Measurements from ENCODE around the gene NAALADL2.

NAALADL2 gene

DNA sequence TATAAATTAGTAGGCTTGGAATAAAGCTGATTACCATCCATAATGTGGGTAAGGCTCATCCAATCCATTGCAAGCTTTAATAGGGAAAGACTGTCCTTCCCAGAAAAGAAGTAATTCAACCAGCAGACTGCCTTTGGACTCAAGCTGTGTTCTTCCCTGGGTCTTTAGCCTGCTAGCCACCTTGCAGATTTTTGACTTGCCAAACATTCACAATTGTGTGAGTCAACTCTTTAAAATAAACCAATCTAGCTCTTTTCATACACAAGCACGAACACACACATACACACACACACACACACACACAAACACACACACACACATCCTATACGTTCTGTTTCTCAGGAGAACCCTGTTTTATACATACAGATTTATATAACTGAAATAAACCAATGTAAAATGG lies 248.1 kb downstream of the NAALADL2 start:
- in situ Hi-C loops (cut with HindIII; ENCODE audit: low pct_ligation_motif_present, low sequenced_read_pairs) = no loop called here
- H3K27ac ChIP-seq = no peak overlapping the region
- no peaks in the 10 kb centered on the region for H3K36me3 ChIP-seq (replicated peaks)
- DNase-seq = peak; percentile 4
- H3K4me3 ChIP-seq (ENCODE audit: low read depth, low read length) = no peak overlapping the region
- TF ChIP-seq, protein P1, sequence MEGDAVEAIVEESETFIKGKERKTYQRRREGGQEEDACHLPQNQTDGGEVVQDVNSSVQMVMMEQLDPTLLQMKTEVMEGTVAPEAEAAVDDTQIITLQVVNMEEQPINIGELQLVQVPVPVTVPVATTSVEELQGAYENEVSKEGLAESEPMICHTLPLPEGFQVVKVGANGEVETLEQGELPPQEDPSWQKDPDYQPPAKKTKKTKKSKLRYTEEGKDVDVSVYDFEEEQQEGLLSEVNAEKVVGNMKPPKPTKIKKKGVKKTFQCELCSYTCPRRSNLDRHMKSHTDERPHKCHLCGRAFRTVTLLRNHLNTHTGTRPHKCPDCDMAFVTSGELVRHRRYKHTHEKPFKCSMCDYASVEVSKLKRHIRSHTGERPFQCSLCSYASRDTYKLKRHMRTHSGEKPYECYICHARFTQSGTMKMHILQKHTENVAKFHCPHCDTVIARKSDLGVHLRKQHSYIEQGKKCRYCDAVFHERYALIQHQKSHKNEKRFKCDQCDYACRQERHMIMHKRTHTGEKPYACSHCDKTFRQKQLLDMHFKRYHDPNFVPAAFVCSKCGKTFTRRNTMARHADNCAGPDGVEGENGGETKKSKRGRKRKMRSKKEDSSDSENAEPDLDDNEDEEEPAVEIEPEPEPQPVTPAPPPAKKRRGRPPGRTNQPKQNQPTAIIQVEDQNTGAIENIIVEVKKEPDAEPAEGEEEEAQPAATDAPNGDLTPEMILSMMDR (IDR thresholded peaks at IDR 0.05; ENCODE audit: low read depth, low read length, missing control alignments) = no peak
- no peaks in the 10 kb centered on the region for H3K27me3 ChIP-seq (replicated peaks)

- DNase-seq = no peak
- Histone ChIP-seq H3K27me3 (replicated peaks) (no peaks in the 10 kb centered on the region), H3K27ac (no peak overlapping the region), H3K36me3 (replicated peaks) (no peaks in the 10 kb centered on the region), H3K4me3 (ENCODE audit: low read depth, low read length) (no peak overlapping the region)
- TF ChIP-seq, protein P1 (IDR thresholded peaks at IDR 0.05; ENCODE audit: low read depth, low read length, missing control alignments) = no peak
- in situ Hi-C loops (cut with HindIII; ENCODE audit: low pct_ligation_motif_present, low sequenced_read_pairs) = no loop called here
Measured at GRCh38 chr3:175107995-175108394, 248.9 kb downstream of the NAALADL2 start.

DNA sequence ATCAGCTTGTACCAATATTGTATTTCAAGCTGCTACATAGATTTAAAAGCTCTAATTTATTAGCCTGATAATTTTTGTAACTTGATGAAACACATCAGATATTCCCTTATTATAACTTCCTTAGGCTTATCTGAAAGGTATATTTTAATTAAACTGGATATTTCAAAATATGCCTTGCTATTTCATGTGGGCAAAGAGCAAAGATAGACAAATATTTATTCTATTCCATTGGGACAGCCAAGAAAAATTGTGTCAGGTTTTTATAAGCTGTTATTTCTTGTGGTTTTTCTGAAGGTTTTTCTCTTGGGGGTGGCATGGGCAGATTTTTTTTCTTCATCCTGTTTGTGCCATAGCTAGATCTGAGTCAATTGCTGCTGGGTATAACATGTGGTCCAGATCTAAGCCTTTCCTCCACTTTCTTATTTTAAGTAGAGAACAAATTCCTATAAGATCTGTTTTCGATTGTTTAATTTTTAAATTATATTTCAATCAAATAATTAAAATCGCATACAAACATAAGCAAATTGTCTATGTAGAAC lies 249.5 kb downstream of the NAALADL2 start:
- no peaks in the 10 kb centered on the region for H3K36me3 ChIP-seq (replicated peaks)
- in situ Hi-C loops (cut with HindIII; ENCODE audit: low pct_ligation_motif_present, low sequenced_read_pairs) = no loop called here

GRCh38 chr3:175111036-175111435 lies 251.9 kb downstream of the NAALADL2 start:
- no peak overlapping the region for H3K4me3 ChIP-seq (ENCODE audit: low read depth, low read length)
- no peak overlapping the region for H3K27ac ChIP-seq
- TF ChIP-seq, protein P1 (IDR thresholded peaks at IDR 0.05; ENCODE audit: low read depth, low read length, missing control alignments) = no peak
- no peaks in the 10 kb centered on the region for H3K36me3 ChIP-seq (replicated peaks)
- DNase-seq = peak; percentile 40
- in situ Hi-C loops (cut with HindIII; ENCODE audit: low pct_ligation_motif_present, low sequenced_read_pairs) = no loop called here
- H3K27me3 ChIP-seq (replicated peaks) = no peaks in the 10 kb centered on the region

More for the DNA sequence above, 249.5 kb downstream of the NAALADL2 start:
- no peak overlapping the region for H3K4me3 ChIP-seq (ENCODE audit: low read depth, low read length)
- no peaks in the 10 kb centered on the region for H3K27me3 ChIP-seq (replicated peaks)
- DNase-seq = no peak
- TF ChIP-seq, protein P1 (IDR thresholded peaks at IDR 0.05; ENCODE audit: low read depth, low read length, missing control alignments) = no peak
- no peak overlapping the region for H3K27ac ChIP-seq

DNA sequence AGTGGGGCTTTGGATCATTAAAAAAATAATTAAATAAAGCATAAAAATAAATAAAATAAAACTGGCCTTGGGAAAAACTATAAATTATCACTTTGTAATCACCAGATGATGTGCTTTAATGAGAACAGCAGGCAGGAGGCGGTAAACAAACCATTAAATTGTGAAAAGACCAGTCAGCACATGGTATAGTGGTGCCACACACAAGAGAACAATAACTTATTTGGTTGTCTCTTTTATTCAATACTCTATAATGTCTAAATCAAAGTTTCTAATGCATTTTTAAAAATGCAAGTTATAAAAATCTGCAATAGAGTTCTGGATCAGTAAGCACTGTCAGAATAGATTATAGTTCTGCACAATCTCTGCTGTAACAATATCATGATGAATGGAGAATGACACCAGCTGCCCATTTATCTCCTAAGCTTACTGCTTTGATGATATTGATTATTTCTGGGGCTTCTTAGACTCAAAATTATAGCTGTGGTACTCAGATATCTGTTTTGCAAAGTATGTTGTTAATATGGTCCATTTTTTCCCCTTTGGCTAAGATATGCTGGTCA lies 259.3 kb downstream of the NAALADL2 start:
- DNase-seq = no peak
- in situ Hi-C loops (cut with HindIII; ENCODE audit: low pct_ligation_motif_present, low sequenced_read_pairs) = no loop called here
- Histone ChIP-seq H3K27ac (no peak overlapping the region), H3K36me3 (replicated peaks) (no peaks in the 10 kb centered on the region), H3K27me3 (replicated peaks) (no peaks in the 10 kb centered on the region), H3K4me3 (ENCODE audit: low read depth, low read length) (no peak overlapping the region)
- TF ChIP-seq, protein P1 (IDR thresholded peaks at IDR 0.05; ENCODE audit: low read depth, low read length, missing control alignments) = no peak

- no peak overlapping the region for H3K4me3 ChIP-seq (ENCODE audit: low read depth, low read length)
- no peaks in the 10 kb centered on the region for H3K27me3 ChIP-seq (replicated peaks)
- TF ChIP-seq, protein P1 (IDR thresholded peaks at IDR 0.05; ENCODE audit: low read depth, low read length, missing control alignments) = peak; percentile 52
- no peaks in the 10 kb centered on the region for H3K36me3 ChIP-seq (replicated peaks)
- DNase-seq = no peak
- in situ Hi-C loops (cut with HindIII; ENCODE audit: low pct_ligation_motif_present, low sequenced_read_pairs) = no loop called here
- no peak overlapping the region for H3K27ac ChIP-seq
Measured at GRCh38 chr3:175121225-175121624, 262.1 kb downstream of the NAALADL2 start.
